HG02973 (cell line): ENCODE results near the gene SFSWAP.
"Not testable (repeated sequence)": the region's sequence is repeated elsewhere in the genome, so short reads cannot be mapped to it uniquely, and the experiment has no call there.

Experiments used
- ATAC-seq: cut with Tn5 transposase; IDR thresholded peaks from one replicate; pipeline ENCODE4 v1.9.1; 2021; ENCODE audit warnings: moderate library complexity; ENCODE audit not compliant: unreplicated experiment

The SFSWAP gene

DNA sequence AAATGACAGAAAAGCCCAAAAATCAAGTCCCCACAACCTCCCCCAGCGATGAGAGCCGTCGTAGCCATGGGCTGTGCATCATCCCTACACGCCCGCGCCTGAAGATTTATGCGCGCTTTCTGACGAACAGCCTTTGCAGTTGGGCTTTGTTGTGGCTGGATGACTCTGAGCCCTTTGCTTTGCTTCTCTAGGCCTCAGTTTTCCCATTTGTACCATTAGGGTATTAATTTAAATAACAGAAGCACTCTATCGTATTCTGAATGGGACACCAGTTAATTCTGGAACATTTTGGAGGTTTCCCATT, 24.2 kb downstream of the SFSWAP start:
- ATAC-seq = no peak

- ATAC-seq = no peak
These were observed 24.9 kb downstream of the SFSWAP start for GRCh38 chr12:131735476-131736445.

- no peak for ATAC-seq
These were observed 25.7 kb downstream of the SFSWAP start for GRCh38 chr12:131736446-131737149.

DNA sequence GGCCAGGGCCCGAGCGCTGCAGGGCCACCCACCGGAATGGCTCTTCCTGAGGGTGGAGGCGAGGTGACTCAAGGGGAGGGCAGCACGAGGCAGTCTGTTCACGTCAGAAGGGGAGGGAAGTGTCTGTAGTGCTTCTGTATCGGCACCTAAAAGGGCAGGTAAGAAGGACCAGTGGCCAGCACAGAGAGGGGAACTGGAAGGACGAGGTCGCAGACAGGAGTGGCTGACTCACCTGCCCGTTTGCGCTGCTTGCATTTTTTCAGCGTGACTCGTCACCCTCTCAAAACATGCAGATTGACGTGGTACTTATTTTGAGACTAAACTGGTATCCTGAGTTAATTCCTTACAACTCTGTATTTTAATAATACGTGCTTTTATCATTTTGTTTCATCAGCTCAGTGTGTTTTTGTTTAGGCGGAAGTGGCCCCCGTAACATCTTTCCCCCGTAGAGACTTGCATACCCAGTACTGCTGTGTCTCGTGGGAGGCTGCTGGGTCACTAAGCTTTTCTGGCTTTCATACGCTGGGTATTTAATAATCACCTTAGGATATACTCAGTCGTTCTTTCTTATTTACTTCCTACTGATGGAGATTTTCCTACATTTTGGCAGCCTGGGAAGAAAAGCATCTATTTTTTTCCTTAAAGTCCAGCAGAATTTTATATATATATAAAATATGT, 26.4 kb downstream of the SFSWAP start:
- ATAC-seq = no peak

DNA sequence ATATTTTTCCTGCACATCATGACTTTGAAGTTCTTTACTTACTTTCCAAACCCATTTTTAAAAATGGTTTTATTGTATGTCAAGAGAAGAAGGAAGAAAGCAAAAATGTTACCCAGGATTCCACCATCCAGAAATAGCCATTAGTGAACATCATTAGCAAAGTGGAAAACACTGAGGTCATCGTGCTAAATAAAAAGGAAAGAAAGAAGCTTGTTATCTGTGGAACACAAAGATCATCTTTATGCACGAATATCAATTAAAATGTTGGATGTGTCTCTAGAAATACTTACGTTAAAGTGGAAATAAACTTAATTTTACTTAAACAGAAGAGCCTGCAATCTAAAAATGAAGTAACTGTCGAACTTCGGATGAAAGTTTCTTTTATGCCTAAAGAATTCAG, 27.3 kb downstream of the SFSWAP start:
- no peak for ATAC-seq

GRCh38 chr12:131740626-131741025, 29.7 kb downstream of the SFSWAP start:
- no peak for ATAC-seq

DNA sequence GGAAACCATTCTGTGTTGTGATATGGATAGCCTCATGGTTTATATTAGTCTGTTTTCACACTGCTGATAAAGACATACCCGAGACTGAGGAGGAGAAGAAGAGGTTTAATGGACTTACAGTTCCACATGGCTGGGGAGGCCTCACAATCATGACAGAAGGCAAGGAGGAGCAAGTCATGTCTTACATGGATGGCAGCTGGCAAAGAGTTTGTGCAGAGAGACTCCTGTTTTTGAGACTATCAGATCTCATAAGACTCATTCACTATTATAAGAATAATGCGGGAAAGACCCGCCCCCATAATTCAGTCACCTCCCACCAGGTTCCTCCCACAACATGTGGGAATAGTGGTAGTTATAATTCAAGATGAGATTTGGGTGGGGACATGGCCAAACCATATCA, 31.9 kb downstream of the SFSWAP start:
- not testable (repeated sequence) for ATAC-seq

DNA sequence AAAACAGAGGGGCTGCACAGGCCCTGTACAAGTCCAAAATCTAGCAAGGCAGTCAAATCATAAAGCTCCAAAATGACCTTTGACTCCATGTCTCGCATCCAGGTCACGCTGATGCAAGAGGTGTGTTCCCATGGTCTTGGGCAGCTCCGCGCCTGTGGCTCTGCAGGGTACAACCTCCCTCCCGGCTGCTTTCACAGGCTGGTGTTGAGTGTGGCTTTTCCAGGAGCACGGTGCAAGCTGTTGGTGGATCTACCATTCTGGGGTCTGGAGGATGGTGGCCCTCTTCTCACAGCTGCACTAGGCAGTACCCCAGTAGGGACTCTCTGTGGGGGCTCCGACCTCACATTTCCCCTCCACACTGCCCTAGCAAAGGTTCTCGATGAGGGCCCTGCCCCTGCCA, 32.5 kb downstream of the SFSWAP start:
- not testable (repeated sequence) for ATAC-seq

- ATAC-seq = not testable (repeated sequence)
These were observed 33.0 kb downstream of the SFSWAP start for GRCh38 chr12:131743880-131744279.

DNA sequence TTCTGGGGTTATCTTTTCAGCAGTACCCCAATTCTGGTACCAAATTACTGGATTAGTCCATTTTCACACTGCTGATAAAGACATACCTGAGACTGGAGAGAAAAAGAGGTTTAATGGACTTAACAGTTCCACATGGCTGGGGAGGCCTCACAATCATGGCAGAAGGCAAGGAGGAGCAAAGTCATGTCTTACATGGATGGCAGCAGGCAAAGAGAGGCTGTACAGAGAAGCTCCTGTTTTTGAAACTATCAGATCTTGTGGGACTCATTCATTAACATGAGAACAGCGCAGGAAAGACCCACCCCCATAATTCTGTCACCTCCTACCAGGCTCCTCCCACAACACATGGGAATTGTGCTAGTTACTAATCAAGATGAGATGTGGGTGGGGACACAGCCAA, 33.8 kb downstream of the SFSWAP start:
- ATAC-seq = not testable (repeated sequence)

GRCh38 chr12:131745706-131746105, 34.8 kb downstream of the SFSWAP start:
- ATAC-seq = no peak

DNA sequence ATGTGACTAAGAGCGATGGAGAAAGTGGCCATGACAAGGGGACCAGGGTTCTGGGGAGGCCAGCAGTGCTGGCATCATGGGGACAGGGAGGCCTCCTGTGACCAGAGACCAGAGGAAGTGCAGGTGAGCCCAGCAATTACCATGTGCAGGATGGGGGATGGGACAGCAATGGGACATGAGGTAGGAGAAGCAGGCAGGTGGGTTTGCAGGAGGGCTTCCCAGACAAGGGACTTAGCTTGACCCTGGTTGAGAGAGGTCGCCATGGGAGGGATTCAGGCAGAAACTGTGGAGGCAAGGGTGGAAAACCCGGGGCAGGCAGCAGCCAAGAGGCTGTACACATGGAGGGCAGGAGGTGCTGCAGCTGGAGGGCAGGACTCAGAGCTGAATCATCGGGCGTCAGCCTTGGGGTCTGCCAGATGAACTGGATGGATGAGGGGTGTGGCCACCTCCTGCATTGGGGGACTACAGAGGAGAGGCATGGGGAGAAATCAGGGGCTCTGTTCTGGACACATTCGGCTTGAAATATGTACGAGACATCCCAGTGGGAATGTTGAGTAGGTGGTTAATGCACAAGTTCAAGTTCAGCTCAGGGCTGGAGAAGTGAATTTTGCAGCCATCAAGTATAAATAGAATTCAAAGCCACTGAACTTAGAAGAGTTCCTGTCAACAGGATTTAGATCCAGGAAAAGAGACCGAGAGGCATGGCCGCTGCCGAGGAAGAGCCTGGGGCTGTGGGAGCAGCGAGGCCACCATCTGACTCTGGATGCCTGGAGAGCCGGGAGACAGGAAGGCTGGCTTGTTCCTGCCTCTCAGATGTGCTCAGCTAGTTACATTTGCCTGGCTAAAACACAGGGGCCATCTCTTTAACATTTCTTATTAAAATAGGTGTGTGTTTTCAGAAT, 36.6 kb downstream of the SFSWAP start:
- ATAC-seq = no peak

DNA sequence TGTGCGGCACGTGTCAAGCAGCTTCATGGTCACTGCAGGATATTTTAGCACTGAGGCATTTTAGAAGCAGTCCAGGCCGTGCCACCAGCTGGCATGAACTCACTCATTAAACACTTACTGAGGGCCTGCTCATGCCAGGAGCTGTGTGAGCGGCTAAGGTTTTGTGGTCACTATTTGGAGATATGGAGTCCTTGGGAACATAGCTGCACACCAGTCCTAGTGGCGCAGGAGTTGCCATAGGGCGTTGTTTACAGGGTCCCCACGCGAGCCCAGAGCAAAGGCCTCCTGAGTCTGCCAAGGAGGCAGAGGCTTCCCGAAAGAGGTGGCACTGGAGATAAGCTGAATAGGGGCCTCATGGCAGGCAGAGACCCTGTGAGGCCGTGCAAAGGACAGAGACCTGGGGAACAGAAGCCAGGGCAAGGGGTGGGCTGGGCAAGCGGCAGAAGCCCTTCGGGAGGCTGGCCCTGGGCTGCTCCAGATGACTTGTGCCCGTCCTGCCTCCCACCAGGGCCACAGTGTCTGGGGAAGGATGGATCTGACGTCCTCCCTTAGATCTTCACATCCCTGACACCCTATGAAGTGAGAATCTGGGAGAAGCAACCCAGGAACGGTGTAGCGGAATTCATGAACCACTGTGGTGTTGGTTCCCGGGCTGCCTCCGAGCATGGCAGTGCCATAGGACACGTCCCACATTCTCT, 38.9 kb downstream of the SFSWAP start:
- no peak for ATAC-seq

DNA sequence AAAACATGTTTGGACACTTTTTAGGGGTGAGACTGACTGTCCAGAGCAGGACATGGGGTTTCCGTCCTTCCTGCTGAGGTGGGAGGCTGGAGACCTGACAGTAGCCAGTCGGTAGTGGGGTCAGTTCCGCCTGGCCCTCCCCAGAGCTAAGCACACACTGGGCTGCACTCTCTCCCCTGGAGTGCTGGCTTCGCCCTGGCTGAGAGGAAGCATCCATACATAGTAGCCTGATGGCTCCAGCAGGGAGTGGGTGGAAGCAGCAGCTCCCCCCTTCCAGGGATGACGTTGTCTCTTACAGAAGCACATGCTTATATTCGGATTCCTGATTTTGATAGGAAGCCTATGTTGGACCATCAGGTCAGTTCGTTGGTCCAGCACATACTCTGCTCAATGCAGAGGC, 40.4 kb downstream of the SFSWAP start:
- ATAC-seq = no peak

DNA sequence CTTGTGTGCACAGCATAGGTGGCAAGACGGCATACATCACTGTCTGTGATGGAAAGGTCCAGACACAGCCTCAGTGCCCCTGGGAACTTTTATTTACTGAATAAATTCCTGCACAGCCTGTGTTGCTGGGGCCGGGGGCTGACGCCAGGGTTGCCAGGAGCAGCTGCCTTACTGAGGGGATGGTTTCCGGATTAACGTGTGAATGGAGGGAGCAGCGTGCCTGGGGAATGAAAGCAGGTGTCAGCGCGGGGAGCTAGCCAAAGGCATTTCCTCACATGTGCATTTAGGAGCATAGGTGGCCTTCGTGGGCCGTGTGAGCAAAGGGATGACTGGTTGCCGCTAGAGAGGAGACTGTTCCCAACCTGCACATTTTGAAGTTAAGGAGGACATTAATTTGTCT, 41.6 kb downstream of the SFSWAP start:
- ATAC-seq = no peak

DNA sequence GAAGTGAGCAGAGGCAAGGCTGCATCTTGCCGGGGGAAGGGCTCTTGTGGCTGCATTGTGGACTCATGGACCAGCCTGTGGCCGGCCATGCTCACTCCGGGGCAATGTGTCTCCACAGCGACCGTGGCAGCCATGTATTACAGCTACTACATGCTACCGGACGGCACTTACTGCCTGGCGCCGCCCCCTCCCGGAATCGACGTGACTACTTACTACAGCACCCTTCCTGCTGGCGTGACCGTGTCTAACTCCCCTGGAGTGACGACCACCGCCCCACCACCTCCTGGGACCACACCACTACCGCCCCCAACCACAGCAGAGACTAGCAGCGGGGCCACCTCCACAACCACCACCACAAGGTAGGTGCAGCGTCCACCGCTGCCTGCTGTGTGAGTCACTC, 42.1 kb downstream of the SFSWAP start:
- ATAC-seq = no peak

GRCh38 chr12:131753757-131754156, 42.9 kb downstream of the SFSWAP start:
- ATAC-seq = no peak

- no peak for ATAC-seq
These were observed 43.3 kb downstream of the SFSWAP start for GRCh38 chr12:131754184-131754583.

DNA sequence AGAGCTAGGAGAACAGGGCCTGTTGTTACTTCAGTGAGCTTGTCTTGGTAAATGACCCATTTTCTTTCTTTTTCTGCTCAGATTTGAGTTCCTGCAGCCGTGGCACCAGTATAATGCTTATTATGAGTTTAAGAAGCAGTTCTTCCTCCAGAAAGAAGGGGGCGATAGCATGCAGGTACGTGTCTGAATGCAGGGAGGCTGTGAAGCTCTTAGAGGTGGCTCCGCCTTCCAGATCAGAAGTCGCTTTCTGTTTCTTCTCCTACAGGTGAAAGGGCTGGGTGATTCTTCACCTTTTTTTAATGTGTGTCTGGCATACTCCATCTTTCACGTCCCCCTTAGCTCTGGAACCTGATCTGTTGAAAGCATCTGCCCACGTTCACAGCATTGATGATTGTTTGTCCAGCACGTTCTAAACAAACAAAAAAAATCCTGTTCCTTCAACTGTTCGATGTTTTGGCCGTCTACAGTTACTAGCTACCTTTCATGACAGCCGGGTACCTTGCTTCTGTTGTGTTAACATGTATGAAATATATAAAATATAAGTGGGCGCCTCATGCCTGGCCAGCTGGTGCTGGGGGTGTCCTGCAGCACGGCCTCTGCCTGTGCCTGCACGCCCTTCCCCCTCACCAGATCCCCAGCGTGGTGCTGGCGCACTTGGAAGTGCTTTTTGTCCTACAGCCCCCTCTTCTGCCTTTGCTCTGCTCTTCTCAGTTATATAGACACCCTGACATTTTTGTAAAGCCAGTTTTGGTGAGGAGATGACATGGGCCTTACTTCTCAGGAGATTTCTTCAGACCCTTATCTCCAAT, 44.6 kb downstream of the SFSWAP start:
- ATAC-seq = no peak
